ENCODE measurements around the gene FLYWCH2. TPM values are rescaled to one million over a fixed set of nuclear protein-coding genes. Genes with fewer than 3 reads are reported as not detected.

The FLYWCH2 gene
- total and polyA plus RNA-seq, 3 donors from 2014 or later = 42.3 to 96.5 (median 96.1) TPM

GRCh38 chr16:2860826-2861567 lies 22.0 kb upstream of the FLYWCH2 start:
- DNase-seq = no peak
- intact Hi-C loops (cut with DNase I; ENCODE audit: low total_unique reads) = no loop called here
- H3K27ac ChIP-seq = no peak overlapping the region
- H3K4me1 ChIP-seq = peaks cover 3% of the 10 kb centered on the region
- H3K9me3 ChIP-seq = no peaks in the 10 kb centered on the region
- H3K27me3 ChIP-seq = no peaks in the 10 kb centered on the region
- 71 to 72% methylated on average over 6 to 8 of the region's 8 CpGs for WGBS, 2 donors
- no peaks in the 10 kb centered on the region for H3K36me3 ChIP-seq (ENCODE audit: low read depth, missing control alignments)
- no peak for TF ChIP-seq CTCF (IDR thresholded peaks at IDR 0.05)
- no peak for TF ChIP-seq POLR2A (IDR thresholded peaks at IDR 0.05)
- H3K4me3 ChIP-seq = no peak overlapping the region

- Histone ChIP-seq H3K27me3 (no peaks in the 10 kb centered on the region), H3K4me1 (peaks cover 8% of the 10 kb centered on the region), H3K4me3 (no peak overlapping the region), H3K36me3 (ENCODE audit: low read depth, missing control alignments) (no peaks in the 10 kb centered on the region), H3K9me3 (no peaks in the 10 kb centered on the region), H3K27ac (no peak overlapping the region)
- intact Hi-C loops (cut with DNase I; ENCODE audit: low total_unique reads) = no loop called here
- no peak for DNase-seq
- 66 to 75% methylated on average over 4 of the region's 4 CpGs for WGBS, 2 donors
- TF ChIP-seq POLR2A (IDR thresholded peaks at IDR 0.05) = no peak
- no peak for TF ChIP-seq CTCF (IDR thresholded peaks at IDR 0.05)
Observed at GRCh38 chr16:2865651-2866050, 17.4 kb upstream of the FLYWCH2 start.

- DNase-seq = no peak
- Histone ChIP-seq H3K4me1 (peaks cover 8% of the 10 kb centered on the region), H3K27ac (no peak overlapping the region), H3K27me3 (no peaks in the 10 kb centered on the region), H3K9me3 (no peaks in the 10 kb centered on the region), H3K36me3 (ENCODE audit: low read depth, missing control alignments) (no peaks in the 10 kb centered on the region), H3K4me3 (no peak overlapping the region)
- 37 to 58% methylated on average over 4 of the region's 4 CpGs for WGBS, 2 donors
- intact Hi-C loops (cut with DNase I; ENCODE audit: low total_unique reads) = no loop called here
- TF ChIP-seq POLR2A (IDR thresholded peaks at IDR 0.05) = no peak
Observed at GRCh38 chr16:2866431-2866830, 16.6 kb upstream of the FLYWCH2 start.

- Histone ChIP-seq H3K27ac (peak overlapping the region; percentile 70 to 92), H3K4me3 (peak overlapping the region; percentile 46 to 90), H3K4me1 (peaks cover 8% of the 10 kb centered on the region), H3K36me3 (ENCODE audit: low read depth, missing control alignments) (no peaks in the 10 kb centered on the region), H3K27me3 (no peaks in the 10 kb centered on the region), H3K9me3 (no peaks in the 10 kb centered on the region)
- TF ChIP-seq CTCF (IDR thresholded peaks at IDR 0.05) (no peak), POLR2A (IDR thresholded peaks at IDR 0.05) (no peak)
- WGBS, 2 donors = 13 to 25% methylated on average over 8 of the region's 8 CpGs
- intact Hi-C loops (cut with DNase I; ENCODE audit: low total_unique reads) = no loop called here
- DNase-seq = no peak
Observed at GRCh38 chr16:2867661-2867986, 15.4 kb upstream of the FLYWCH2 start.

GRCh38 chr16:2867987-2868789 lies 14.8 kb upstream of the FLYWCH2 start:
- WGBS, 2 donors = 0 to 1% methylated on average over 42 to 45 of the region's 45 CpGs
- H3K9me3 ChIP-seq = no peaks in the 10 kb centered on the region
- peak; percentile 97 for DNase-seq

More at GRCh38 chr16:2867987-2868789, 14.8 kb upstream of the FLYWCH2 start:
- Histone ChIP-seq H3K27ac (peak overlapping the region; percentile 70 to 92), H3K36me3 (ENCODE audit: low read depth, missing control alignments) (no peaks in the 10 kb centered on the region), H3K27me3 (no peaks in the 10 kb centered on the region), H3K4me1 (peaks cover 8% of the 10 kb centered on the region), H3K4me3 (peak overlapping the region; percentile 46 to 90)
- TF ChIP-seq POLR2A (IDR thresholded peaks at IDR 0.05) = no peak
- TF ChIP-seq CTCF (IDR thresholded peaks at IDR 0.05) = peak; percentile 95 to 97 (median 97)
- intact Hi-C loops (cut with DNase I; ENCODE audit: low total_unique reads) = no loop called here

Measured in testis (tissue), 3 donors.